Posterior cingulate gyrus (tissue), 11 donors: ENCODE measurements around the gene LRRC14B.

Experiments
- DNase-seq, 10 donors: peaks; one replicate each; pipeline versions ENCODE4 v3.0.0 to v3.0.0-alpha.2; 2020 to 2021; ENCODE audit warnings: mixed read lengths in 3 of 10
- intact Hi-C: fragments of 100-400 bp; cut with DNase I; formaldehyde crosslinking; loops from one replicate; pipeline ENCODE4 v1.15.1; 2023

The LRRC14B gene

GRCh38 chr5:191036-191948 is at the start of gene LRRC14B:
LRRC14B (plus strand) TSS chr5:191495; CDS start chr5:191539, 44 bp downstream.
- peak in 9 of 10 donors; percentile 32 to 95 (median 56) for DNase-seq
- intact Hi-C loops = no loop called here

GRCh38 chr5:141761-142160 is 49.5 kb upstream of the LRRC14B start:
- DNase-seq = peak in 1 of 10 donors; percentile 56
- intact Hi-C loops = no loop called here

GRCh38 chr5:142246-142810 is 49.0 kb upstream of the LRRC14B start:
- DNase-seq = peak in 1 of 10 donors; percentile 39
- intact Hi-C loops = no loop called here

- intact Hi-C loops = no loop called here
- DNase-seq = peak in 1 of 10 donors; percentile 68
Measured at GRCh38 chr5:143041-143440, 48.3 kb upstream of the LRRC14B start.

GRCh38 chr5:144941-145340 is 46.4 kb upstream of the LRRC14B start:
- intact Hi-C loops = no loop called here
- peak in 1 of 10 donors; percentile 73 for DNase-seq

GRCh38 chr5:145585-146323 is 45.5 kb upstream of the LRRC14B start:
- peak in 1 of 10 donors; percentile 46 for DNase-seq
- intact Hi-C loops = no loop called here

- no peak for DNase-seq
- intact Hi-C loops = no loop called here
Measured at GRCh38 chr5:147751-148150, 43.5 kb upstream of the LRRC14B start.

- intact Hi-C loops = no loop called here
Measured at GRCh38 chr5:149745-150485, 41.4 kb upstream of the LRRC14B start.

GRCh38 chr5:150746-151145 is 40.5 kb upstream of the LRRC14B start:
- intact Hi-C loops = no loop called here
- no peak for DNase-seq

More at GRCh38 chr5:149745-150485, 41.4 kb upstream of the LRRC14B start:
- DNase-seq = no peak

- intact Hi-C loops = no loop called here
- no peak for DNase-seq
Measured at GRCh38 chr5:152077-152476, 39.2 kb upstream of the LRRC14B start.

GRCh38 chr5:153256-153655 is 38.0 kb upstream of the LRRC14B start:
- DNase-seq = no peak
- intact Hi-C loops = no loop called here

- intact Hi-C loops = no loop called here
Measured at GRCh38 chr5:154236-154635, 37.1 kb upstream of the LRRC14B start.

GRCh38 chr5:154826-155225 is 36.5 kb upstream of the LRRC14B start:
- intact Hi-C loops = no loop called here
- DNase-seq = peak in 2 of 10 donors; percentile 6 to 65

More at GRCh38 chr5:154236-154635, 37.1 kb upstream of the LRRC14B start:
- DNase-seq = peak in 1 of 10 donors; percentile 41

GRCh38 chr5:155651-156410 is 35.5 kb upstream of the LRRC14B start:
- intact Hi-C loops = no loop called here
- DNase-seq = peak in 2 of 10 donors; percentile 4 to 61

- peak in 2 of 10 donors; percentile 3 to 78 for DNase-seq
- intact Hi-C loops = no loop called here
Measured at GRCh38 chr5:156411-157072, 34.8 kb upstream of the LRRC14B start.

- peak in 1 of 10 donors; percentile 22 for DNase-seq
- intact Hi-C loops = no loop called here
Measured at GRCh38 chr5:157126-157715, 34.1 kb upstream of the LRRC14B start.

GRCh38 chr5:157801-158200 is 33.5 kb upstream of the LRRC14B start:
- peak in 2 of 10 donors; percentile 3 to 69 for DNase-seq
- intact Hi-C loops = no loop called here

- peak in 2 of 10 donors; percentile 0 to 50 for DNase-seq
- intact Hi-C loops = no loop called here
Measured at GRCh38 chr5:158807-159447, 32.4 kb upstream of the LRRC14B start.
